GM18511 (cell line): Measurements from ENCODE around the gene TMEM143.
A peak's percentile ranks its signal among the peaks of the same experiment; 100 is the strongest.
"Not testable (repeated sequence)": the region's sequence is repeated elsewhere in the genome, so short reads cannot be mapped to it uniquely, and the experiment has no call there.

ENCODE experiments used
- ATAC-seq: cut with Tn5 transposase; IDR thresholded peaks from one replicate; pipeline ENCODE4 v1.9.1; 2021; ENCODE audit warnings: mild to moderate bottlenecking, moderate library complexity; ENCODE audit not compliant: unreplicated experiment

Gene TMEM143

DNA sequence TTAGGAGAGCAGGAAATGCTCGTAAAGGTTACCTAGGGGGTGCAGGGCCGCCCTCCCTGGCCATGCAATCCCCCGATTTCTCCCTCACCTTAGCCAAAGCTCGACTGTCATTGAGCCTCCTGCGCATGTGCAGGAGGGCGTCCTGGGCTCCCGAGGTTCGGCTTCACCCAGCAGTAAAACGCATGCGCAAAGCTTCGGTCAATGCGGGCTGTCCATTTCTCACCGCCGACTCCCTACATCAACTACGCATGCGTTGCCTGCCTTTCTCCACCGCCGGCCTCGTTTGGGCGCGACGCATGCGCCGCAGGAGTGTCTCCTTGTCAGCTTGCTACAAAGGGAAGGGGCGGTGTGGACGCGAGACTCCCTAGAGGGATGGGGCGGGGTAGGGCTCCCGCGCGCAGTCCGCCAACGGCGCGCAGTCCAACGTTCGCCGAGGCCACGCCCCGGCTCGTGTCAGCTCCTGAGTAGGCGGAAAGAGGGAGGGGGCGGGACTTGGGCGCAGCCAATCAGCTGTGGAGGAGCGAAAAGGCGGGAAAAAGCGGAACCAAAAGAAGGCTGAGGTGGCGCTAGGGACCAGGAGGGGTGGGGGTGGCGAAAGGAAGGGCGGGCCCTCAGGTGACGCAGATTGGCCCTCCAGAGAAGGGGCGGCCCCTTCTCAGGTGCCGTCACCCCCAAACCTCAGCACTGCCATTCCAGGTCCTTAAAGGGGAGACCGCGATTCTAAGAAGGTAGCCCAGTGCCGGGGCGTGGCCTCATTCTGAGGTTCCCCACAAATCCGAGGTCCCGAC, at the start of gene TMEM143, which contains the start of gene SYNGR4:
TMEM143 (minus strand) TSS at position 131 of the 788 bp plus-strand sequence; CDS start at position 111, 20 bp downstream.
SYNGR4 (plus strand) TSS at position 558 of the 788 bp plus-strand sequence. CDS start 1,476 bp downstream, outside the sequence.
- peak; percentile 86 for ATAC-seq

DNA sequence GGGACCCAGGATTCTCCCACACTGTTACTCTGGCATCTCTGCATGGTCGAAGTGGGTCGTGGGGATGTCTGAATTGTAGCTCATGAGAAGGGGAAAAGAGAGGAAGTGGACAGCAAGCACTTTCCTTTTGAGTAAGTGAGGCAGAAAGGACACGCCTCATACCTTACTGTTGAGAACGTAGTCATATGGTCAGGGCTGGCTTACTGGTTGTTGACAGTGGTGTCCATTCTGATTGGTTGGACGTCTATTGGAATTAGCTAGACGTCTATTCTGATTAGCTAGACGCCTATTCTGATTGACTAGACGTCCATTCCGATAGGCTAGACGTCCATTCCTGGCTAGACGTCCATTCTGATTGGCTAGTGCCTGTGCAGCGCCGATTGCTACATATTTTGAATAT, 42.1 kb upstream of the TMEM143 start:
- no peak for ATAC-seq

DNA sequence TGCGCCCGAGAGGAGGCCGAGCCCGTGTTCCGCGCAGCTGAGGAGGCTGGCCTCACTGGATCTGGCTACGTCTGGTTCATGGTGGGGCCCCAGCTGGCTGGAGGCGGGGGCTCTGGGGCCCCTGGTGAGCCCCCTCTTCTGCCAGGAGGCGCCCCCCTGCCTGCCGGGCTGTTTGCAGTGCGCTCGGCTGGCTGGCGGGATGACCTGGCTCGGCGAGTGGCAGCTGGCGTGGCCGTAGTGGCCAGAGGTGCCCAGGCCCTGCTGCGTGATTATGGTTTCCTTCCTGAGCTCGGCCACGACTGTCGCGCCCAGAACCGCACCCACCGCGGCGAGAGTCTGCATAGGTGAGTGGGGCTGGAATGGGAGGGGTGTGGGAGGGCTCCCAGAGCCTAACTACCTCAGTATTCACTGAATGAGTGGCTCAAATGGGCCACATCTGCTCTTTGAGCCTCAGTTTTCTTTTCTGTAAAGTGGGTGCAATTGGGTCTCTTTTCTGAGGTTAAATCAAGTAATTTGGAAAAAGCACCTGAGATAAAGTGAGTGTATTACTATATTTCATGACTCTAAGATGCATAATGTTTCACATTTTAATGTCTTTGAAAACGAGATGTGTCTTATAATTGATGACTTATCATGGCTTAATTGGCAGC, 41.4 kb upstream of the TMEM143 start:
- ATAC-seq = no peak

DNA sequence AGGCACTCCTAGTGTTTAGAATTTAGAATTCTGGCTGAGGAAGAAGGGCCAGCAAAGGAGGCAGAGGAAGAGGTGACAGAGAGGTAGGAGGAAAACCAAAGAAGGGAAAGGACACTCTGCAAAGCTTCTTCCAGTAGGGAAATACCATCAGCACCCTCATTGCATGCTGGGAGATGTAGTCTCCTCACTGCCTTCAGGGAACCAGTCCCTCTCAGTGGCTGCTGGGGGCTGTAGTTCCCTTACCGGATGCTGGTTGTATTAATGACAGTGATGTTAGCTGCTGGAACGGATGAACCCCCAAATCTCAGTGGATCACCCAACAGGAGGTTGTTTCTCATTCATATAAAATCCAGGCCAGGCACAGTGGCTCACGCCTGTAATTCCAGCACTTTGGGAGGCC, 39.9 kb upstream of the TMEM143 start:
- ATAC-seq = peak; percentile 63

DNA sequence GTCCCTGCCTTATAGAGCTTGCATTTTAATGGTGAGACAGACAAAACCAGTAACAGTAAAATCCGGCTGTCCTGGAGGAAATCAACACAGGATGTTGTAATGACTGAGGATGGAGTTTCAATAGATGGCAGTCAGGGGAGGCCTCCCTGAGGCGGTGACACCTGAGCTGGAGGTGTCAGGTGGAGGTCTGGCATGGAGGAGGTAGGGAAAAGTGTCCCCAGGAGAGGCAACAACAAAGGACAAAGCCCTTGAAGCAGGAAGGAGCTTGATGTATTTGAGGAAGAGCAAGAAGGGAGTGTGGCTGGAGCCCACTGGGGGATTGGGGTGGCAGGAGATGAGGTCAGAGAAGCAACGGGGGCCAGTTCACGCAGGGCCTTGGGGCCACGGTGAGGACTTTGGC, 37.5 kb upstream of the TMEM143 start:
- ATAC-seq = no peak

DNA sequence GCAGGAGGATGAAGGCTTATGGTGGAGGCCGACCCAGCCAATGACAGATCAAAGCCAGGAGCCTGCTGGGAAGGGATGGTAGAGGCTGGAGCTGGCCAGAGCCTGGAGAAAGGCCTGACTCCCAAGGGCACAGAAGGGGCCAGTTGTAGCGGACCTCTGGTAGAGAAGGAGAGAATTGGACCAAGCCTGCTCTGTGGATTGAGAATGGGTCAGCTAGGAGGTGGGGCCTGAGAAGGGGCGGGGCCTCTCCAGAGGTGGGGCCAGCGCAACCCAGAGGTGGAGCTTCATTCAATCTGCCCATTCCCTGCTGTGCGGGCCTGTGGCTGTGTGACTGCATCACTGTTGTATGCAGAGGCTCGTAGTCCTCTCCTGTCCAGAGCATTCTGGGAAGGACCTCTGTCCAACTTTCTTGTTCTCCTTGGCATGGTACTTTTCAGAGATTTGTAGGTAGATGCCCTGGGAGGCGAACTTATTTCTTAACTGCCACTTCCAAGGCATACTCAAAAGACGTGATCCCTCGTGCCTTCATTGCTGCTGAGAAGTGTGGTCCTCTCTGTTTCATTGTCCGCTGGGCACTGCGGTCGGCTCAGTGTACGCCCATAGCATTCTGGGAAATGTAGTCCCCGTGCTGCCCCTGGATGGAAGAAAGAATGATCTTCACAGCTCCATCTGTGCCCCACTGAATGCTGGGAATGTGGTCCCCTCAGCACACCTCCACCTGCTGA, 36.4 kb upstream of the TMEM143 start:
- no peak for ATAC-seq

DNA sequence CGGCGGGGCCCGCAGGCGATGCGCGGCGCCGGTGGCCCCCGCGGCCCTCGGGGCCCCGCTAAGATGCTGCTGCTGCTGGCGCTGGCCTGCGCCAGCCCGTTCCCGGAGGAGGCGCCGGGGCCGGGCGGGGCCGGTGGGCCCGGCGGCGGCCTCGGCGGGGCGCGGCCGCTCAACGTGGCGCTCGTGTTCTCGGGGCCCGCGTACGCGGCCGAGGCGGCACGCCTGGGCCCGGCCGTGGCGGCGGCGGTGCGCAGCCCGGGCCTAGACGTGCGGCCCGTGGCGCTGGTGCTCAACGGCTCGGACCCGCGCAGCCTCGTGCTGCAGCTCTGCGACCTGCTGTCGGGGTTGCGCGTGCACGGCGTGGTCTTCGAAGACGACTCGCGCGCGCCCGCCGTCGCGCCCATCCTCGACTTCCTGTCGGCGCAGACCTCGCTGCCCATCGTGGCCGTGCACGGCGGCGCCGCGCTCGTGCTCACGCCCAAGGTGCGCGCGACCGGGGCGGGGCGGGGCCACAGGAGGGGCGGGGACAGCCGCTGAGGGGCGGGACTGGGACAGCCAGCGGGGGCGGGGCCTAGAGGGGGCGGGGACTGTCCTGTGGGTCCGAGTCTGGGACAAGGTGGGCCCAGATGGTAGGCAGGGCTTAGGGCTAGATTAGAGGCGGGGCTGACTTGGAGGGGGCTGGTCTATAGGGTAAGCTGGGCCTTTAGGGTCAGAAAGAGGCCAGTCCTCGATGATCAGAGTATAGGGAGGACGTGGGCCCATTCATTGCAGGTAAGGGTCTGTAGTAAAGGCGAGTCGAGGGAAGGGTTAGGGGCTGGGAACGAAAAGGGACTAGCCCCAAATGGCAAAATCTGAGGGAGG, 34.9 kb upstream of the TMEM143 start:
- no peak for ATAC-seq

DNA sequence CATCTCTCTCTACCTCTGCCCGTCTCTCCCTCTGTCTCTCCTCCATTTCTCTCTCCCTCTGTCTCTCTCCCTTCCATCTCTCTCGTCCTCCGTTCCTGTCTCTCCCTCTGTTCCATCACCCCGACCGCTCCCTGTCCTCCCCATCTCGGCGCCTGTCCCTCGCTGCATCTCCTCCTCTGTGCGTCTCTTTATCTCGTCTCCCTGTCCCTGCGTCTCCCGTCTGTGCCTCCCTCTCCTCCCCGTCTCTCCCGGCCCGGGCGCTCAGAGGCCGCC, 34.3 kb upstream of the TMEM143 start:
- ATAC-seq = no peak

DNA sequence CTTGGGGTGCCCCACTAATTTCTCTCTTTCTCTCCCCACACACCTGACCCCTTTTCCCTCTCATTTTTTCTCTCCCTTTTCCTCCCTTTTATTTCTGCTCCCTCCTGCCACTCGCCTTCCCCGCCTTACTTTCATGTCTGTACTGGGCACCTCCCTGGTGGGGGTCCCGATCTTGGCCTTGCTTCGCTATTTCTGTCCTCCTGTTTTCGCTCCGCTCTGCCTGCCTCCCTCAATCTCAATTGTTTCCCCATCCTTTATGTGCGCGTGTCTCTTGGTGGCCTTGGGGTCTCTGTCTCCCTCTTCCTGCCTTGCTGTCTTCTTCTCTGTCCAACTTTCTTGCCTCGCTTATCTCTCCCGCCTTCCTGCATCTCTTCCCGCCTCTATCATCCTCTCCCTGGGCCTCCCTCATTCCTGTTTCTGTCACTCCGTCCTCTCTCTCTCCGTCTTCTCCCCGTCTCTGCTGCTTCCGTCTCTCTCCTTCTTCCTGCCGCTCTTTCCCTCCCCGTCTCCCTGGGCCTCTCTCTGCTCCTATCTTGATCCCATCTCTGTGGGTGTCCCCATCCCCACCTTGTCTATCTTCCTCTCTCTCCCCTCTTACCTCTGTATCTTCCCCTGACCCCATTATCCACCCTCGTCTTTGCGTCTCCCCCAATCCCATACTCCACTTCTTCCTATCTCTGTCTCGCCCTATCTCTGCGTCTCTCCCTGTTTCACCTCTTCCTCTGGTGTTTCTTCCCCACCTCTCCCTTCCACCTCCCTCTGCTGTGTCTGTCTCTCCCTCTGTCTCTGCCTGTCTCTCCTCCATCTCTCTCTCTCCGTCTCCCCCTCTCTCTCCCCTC, 33.7 kb upstream of the TMEM143 start:
- no peak for ATAC-seq

DNA sequence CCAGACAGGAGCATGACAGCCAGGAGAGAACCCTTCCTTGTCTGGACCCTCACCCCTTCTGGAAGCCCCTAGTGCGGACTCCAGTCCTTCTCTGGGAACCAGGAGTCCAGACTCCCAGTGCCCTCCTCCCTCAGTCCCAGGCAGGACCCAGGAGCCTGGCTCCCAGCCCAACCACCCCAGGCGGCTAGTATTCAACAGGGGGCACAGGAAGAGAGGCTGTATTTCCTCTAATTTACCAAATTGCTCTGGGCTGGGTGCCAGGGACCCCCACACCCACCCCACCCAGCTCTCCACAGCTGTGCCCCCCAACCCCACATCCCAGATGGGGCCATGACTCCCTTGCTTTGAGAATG, 33.1 kb upstream of the TMEM143 start:
- no peak for ATAC-seq

DNA sequence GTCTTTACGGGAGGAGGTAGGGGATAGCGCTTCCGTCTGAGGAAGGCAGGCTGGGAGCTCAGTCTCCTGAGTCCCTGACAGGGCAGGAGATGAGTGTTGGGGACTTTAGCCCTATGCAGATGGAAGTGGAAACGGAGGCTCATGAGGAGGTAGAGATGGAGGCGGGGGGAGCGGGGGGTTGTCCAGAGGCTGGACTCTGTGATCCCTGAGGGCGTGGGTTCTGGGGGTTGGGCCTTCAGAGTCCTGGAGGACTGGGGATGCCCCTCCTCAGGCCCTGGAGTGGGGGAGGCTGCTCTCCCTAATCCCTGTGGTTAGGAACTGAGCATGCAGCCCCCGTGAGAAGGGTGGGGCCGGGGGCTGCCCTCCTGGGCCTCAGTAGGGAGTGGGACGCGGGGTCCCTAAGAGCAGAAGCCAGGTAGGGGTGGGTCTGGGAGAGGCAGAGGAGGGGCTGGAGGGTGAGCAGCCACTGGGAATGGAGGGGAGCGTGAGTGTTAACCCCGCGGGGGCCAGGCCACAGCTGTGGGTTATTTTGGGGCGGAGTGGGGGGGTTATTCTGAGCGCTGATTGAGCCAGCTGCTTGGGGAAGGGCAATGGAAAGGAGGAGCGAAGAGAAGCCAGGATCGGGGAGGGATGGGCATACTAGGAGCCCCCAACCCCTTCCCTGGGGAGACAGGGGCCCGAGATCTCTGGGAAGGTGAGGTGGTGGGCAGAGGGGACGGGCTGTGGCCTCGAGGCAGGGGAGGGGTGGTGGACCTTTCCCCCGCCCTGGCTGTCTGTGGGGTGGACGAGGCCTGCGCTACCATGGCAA, 32.5 kb upstream of the TMEM143 start:
- ATAC-seq = no peak

DNA sequence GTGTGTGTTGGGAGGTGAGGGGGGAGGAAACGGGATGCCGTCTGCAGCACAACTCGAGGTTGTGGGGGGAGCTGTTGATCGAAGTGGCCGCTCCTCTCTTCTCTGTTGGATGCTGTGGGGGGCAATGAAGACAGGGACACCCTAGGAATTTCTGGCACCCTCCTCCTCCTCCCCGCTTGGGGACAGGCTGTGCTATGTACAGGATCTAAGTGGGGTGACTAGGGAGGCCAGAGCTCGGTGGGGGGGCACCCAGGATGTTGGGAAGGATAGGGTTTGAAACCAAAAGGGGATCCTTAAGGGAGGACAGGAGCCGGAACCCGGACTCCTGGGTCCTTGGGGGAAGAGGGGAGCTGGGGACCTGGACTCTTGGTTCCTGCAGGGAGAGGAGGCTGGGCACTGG, 31.8 kb upstream of the TMEM143 start:
- no peak for ATAC-seq

DNA sequence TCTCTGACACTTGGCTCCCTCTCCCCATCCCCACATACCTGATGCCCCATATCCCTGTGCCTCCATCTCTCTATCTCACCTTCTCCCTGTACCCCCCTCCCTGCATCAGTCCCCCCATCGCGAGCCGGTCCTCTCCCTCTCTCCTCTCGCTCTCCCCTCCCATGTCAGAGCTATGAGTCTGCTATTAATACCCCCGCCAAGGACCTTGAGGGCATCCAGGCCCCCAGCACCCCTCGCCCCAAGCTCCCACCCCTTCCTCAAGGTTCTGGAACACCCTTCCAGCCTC, 31.4 kb upstream of the TMEM143 start:
- ATAC-seq = no peak

DNA sequence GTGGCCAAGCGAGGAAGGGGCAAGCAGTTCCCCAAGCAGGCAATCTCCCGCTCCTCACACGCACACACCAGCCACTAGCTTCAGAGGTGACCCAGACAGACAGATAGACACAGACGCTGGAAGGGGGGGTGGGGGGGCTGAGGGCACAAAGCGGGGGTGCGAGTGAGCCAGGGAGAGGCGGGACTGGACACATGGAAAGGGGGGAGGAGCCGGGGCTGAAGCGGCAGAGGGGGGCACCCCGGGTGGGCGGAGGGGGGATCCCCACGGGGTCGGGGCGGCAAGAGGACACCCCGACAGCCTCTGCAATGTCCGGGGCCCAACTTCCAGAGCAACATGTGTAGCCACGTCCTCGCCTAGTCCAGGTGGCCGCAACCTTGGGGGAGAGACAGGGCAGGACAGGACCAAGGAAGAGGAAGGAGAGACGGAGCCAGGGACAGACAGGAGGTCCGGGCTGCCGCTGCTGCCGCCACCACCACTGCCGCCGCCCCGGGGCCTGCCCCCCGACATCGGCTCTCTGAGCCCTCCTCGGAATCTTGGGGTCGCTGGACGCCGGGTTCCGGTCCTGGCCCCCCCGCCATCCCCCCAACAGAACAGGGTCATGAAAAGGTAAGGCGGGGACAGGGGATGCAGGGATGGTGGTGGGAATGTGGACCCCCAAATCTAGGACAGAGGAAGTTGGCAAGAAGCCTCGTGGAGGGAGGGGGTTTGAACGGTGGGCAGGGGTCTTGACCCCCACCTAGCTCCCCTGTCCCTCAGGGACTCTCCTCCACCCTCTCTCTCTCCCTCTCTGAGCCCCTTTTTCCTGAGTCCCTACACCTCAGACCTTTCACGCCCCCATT, 30.8 kb upstream of the TMEM143 start:
- ATAC-seq = no peak

DNA sequence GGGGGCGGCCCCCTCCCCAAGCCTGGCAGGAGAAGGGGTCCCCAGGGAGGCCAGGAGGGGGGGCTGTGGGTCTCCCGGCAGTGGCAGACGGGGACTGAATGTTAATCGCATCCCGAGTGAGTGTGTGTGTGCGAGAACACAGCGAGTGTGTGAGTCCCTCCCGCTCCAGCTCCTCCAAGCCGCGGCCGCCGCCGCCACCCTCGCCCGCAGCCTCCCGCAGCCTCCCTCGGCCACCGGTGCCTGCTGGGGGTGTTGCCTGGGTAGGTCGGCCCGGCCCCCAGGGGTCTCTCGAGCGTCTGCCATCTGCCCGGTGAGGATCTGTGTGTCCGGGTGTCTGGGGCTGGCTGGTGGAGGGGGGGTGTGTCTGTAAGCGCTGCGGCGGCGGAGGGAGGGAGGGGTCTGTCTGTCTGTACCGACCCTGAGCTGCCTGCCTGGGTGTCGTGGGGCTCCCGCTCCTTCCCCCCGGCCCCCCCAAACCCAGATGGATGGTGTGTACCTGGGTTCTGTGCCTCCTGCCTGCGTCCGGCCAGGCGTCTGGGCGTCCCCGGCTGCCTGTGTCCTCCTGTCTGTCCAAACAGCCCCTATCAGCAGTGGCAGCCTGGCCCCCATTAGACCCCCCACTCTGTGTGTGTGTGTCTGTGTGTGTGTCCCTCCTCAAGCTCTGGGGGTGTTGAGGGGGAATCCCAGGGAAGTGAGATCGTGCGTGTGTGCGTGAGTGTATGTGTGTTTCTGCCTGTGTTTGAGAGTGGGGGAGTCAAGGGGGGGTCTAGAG, 30.0 kb upstream of the TMEM143 start, which contains the start of gene GRIN2D:
GRIN2D (plus strand) TSS at position 110 of the 772 bp plus-strand sequence. CDS start 4,725 bp downstream, outside the sequence.
- no peak for ATAC-seq

DNA sequence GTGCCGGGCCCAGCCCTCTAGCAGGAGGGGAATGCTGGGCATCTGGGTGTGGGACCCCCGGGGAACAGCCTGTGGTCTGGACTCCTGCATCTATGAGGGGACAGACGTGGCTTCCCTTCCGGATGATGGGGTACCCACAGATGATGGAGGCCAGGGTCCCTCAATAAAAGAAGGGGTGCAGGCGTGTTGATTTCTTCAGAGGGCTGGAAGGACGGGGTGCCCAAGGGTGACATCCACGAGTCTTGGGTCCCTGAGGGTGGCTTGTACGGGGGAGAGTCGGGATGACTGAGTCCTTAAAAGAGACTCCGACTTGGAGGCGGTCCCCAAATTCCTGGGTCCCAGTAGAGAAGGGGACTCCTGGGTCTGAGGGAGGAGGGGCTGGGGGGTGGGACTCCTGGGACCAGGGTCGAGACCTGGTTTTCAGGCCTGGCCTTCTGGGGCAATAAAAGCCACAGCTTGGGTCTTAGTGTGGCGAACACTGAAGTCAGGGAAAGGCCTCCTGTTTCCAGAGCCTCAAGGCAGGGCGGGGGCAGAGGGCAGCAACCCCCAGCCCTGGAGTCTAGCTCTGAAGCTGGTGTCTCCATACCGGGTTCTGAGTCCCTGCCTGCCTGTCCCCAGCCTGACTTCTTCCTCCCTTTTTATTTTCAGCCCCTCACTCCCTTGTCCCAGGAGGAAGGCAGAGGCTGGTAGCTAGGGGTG, 29.3 kb upstream of the TMEM143 start:
- ATAC-seq = no peak

DNA sequence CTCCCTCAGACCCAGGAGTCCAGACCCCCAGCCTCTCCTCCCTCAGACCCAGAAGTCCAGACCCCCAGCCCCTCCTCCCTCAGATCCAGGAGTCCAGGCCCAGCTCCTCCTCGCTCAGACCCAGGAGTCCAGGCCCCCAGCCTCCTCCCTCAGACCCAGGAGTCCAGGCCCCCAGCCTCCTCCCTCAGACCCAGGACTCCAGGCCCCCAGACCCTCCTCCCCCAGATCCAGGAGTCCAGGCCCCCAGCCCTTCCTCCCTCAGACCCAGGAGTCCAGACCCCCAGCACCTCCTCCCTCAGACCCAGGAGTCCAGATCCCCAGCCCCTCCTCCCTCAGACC, 28.2 kb upstream of the TMEM143 start:
- ATAC-seq = not testable (repeated sequence)
